ENCODE results near the gene NR3C2.

DNA sequence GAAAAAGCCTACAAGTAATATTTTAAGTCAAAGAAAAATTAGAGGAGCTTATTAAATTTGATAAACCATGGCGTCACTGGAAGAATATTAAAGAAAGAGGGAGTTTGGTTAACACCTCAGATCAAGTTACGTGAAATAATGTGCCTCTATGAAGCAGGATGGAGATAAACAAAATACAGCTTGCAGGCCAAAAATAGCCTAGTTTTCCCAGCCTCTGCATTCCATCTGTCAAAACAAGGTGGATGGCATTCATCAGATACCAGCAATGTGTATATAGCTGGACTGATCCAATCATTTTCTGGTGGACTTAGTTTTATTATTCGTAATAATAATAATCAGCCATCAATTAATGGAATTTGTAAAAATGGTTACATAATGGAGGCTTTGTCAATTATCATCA lies 230.7 kb downstream of the NR3C2 start:
- no peak for TF ChIP-seq POLR2A (IDR thresholded peaks at IDR 0.05; ENCODE audit: low read depth, low read length)
- TF ChIP-seq POLR2AphosphoS5 (IDR thresholded peaks at IDR 0.05; ENCODE audit: low read depth, low read length): no peak
